Mesothelial cell of epicardium (in vitro differentiated cells): ENCODE data around the gene OR9Q1. TPM values are rescaled to one million over a fixed set of nuclear protein-coding genes. Genes with fewer than 3 reads are reported as not detected.

Source experiments
- DNase-seq, 2 experiments: peaks; one replicate each; pipeline ENCODE4 v3.0.0; 2021; ENCODE audit warnings: low spot score in 2 of 2; ENCODE audit not compliant: unreplicated experiment in 2 of 2
- H3K27ac Mint-ChIP-seq: 2 replicates; pipeline ENCODE4 v1.8.0; 2021; ENCODE audit warnings: mixed read lengths
- H3K27me3 Mint-ChIP-seq: 2 replicates; pipeline ENCODE4 v1.8.0; 2021; ENCODE audit warnings: low read depth, mixed read lengths
- H3K36me3 Mint-ChIP-seq: 2 replicates; pipeline ENCODE4 v1.8.0; 2021; ENCODE audit warnings: mixed read lengths
- H3K4me1 Mint-ChIP-seq: 2 replicates; pipeline ENCODE4 v1.8.0; 2021; ENCODE audit warnings: mixed read lengths
- H3K4me3 Mint-ChIP-seq: 2 replicates; pipeline ENCODE4 v1.8.0; 2021; ENCODE audit warnings: mild to moderate bottlenecking, moderate library complexity, mixed read lengths
- H3K9me3 Mint-ChIP-seq: 2 replicates; pipeline ENCODE4 v1.8.0; 2021; ENCODE audit warnings: mixed read lengths
- CTCF ChIP-seq: fragments of 200-600 bp; sonication (generic); IDR thresholded peaks from one replicate; pipeline ENCODE4 v1.5.0; 2021; ENCODE audit warnings: antibody characterized with exemption; ENCODE audit not compliant: unreplicated experiment
- total RNA-seq: library from RNA; stranded (reverse); gene quantifications from 3 replicates; pipeline ENCODE4 v1.2.1, GENCODE V29; 2021

The OR9Q1 gene
- total RNA-seq, 1 donor from 2014 or later, result not detected

DNA sequence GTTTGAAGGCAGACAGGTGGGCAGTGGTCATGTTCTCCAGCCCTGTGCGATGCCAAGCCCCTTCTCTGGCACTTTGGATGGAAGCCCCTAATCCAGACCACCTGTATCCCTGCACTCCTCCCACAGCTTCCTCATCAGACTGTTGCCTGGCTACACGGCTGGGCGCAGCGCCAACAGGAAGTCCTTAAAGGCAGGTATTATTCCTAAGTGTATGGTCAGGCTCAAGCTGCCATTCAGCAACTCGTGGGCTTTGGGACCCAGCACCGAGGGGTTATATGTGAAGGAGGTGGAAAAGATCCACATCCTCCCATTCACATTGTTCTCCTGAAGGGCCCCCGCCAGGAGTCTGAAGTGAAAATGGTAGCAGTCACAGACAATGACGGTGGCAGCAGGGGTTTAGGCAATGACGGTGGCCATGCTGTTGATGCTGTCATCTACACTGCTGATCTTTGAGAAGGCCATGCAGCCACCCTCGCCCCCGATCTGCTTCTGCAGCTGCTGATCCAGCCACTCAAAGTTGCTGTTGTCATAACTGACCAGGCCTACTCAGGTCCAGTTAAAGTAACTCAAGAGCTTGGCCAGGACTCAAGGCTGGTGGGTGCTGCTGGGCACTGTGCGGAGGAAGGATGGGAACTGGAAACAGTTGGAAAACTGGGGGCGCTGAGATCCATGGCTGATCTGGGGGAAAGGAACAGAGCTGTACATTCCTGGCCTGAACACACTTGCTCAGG lies 34.8 kb downstream of the OR9Q1 start:
- DNase-seq, result peak in 1 of 2 experiments; percentile 48
- H3K27ac Mint-ChIP-seq, result peak overlapping the region; percentile 99
- H3K4me1 Mint-ChIP-seq, result peaks cover 37% of the 10 kb centered on the region
- H3K9me3 Mint-ChIP-seq, result peaks cover 4% of the 10 kb centered on the region
- no peaks in the 10 kb centered on the region for H3K36me3 Mint-ChIP-seq
- H3K27me3 Mint-ChIP-seq, result no peaks in the 10 kb centered on the region
- H3K4me3 Mint-ChIP-seq, result no peak overlapping the region
- TF ChIP-seq CTCF, result no peak

- no peak for TF ChIP-seq CTCF
- H3K9me3 Mint-ChIP-seq, result peaks cover 4% of the 10 kb centered on the region
- H3K36me3 Mint-ChIP-seq, result no peaks in the 10 kb centered on the region
- no peak for DNase-seq
- no peak overlapping the region for H3K4me3 Mint-ChIP-seq
- H3K27me3 Mint-ChIP-seq, result no peaks in the 10 kb centered on the region
- peak overlapping the region; percentile 99 for H3K27ac Mint-ChIP-seq
- H3K4me1 Mint-ChIP-seq, result peaks cover 37% of the 10 kb centered on the region
Measured at GRCh38 chr11:58059007-58059350, 35.3 kb downstream of the OR9Q1 start.

DNA sequence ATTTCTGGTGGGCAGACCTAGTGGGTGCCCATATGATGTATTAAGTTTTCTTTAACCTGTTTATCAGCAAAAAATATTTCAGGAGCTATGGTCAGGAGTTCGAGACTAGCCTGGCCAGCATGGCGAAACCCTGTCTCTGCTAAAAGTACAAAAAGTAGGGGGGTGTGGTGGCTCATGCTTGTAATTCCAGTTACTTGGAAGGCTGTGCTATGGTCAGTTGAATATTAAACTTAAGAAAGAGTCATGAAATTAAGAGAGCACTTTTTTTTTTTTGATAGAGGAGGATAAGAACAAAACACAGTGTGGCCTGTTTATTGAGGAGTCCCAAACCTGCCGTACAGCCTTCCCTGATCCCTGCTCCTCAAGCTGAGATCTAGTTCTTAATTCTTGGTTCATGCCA lies 36.9 kb downstream of the OR9Q1 start:
- DNase-seq, result no peak
- H3K4me1 Mint-ChIP-seq, result peaks cover 37% of the 10 kb centered on the region
- H3K9me3 Mint-ChIP-seq, result peaks cover 4% of the 10 kb centered on the region
- no peaks in the 10 kb centered on the region for H3K27me3 Mint-ChIP-seq
- H3K36me3 Mint-ChIP-seq, result no peaks in the 10 kb centered on the region
- peak overlapping the region; percentile 94 for H3K27ac Mint-ChIP-seq
- H3K4me3 Mint-ChIP-seq, result no peak overlapping the region
- TF ChIP-seq CTCF, result no peak

DNA sequence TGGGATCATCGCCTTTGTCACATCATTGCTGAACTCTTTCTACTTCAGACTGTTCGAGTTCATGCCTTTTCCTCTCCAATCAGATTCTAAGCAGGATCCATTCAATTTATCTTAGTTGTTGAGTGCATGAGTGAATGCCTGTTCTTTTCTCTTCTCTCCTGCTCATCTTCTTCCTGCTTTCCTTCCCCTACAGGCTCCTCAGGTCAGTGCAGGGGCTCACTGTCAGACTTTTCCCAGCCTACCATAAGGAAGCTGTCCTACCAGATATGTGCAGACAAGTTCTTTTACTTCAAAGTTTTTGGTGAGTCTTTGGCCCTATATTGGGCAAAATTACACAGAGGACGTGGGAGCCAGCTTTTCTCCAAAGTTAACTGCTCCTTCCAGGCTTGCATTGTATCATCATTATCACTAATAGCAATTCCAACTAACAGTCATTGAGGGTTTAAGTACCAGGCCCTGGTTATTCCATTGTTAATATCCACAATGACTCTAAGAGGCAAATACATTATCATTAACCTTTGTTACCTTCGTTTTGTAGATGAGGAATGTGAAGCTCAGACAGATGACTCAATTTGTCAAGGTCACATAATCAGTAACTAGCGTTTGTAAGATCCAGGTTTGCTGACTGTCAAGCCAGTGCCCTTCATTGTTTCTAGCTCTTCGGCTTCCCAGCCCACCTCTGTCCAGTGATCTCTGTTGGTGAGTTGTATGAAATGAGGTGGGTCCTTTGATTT lies 37.4 kb downstream of the OR9Q1 start:
- Mint-ChIP-seq H3K4me1 (peaks cover 37% of the 10 kb centered on the region), H3K36me3 (no peaks in the 10 kb centered on the region), H3K27me3 (no peaks in the 10 kb centered on the region), H3K27ac (peak overlapping the region; percentile 83), H3K9me3 (peaks cover 1% of the 10 kb centered on the region), H3K4me3 (no peak overlapping the region)
- DNase-seq, result no peak
- peak; percentile 25 for TF ChIP-seq CTCF

DNA sequence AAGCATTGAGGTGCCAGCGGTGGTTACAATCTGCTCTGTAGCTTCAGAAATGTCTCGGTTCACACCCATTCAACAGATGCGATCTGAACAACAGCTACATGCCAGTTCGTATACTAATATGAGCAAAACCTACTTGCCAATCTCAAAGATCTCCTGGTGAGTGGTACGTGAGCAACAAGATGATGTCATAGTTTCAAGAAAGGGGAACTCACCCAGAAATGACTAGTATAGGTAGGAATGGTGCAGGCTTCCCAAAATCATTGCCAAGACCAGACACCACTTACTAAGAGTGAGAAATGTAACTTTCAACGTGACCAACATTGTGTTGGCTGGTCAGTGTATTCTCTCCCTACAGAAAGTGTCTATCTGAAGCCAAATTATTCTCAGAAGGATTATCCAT lies 38.1 kb downstream of the OR9Q1 start:
- TF ChIP-seq CTCF, result no peak
- H3K4me1 Mint-ChIP-seq, result peaks cover 37% of the 10 kb centered on the region
- no peaks in the 10 kb centered on the region for H3K9me3 Mint-ChIP-seq

More for the DNA sequence above, 38.1 kb downstream of the OR9Q1 start:
- Mint-ChIP-seq H3K27ac (no peak overlapping the region), H3K4me3 (no peak overlapping the region), H3K36me3 (no peaks in the 10 kb centered on the region), H3K27me3 (no peaks in the 10 kb centered on the region)
- DNase-seq, result no peak
